DOHH2 (cell line): Measurements from ENCODE around the gene LOXL4.

Experiments used
- EZH2phosphoT487 ChIP-seq: fragments of 200-600 bp; sonication (generic); IDR thresholded peaks from 2 replicates; pipeline ENCODE4 v1.6.1; 2017; ENCODE audit warnings: borderline replicate concordance, mild to moderate bottlenecking, antibody characterized with exemption, low read length, moderate library complexity, mixed read lengths
- TF ChIP-seq, protein P1 (sequence below): fragments of 200-600 bp; sonication (generic); IDR thresholded peaks from one replicate; pipeline ENCODE4 v1.5.1; 2014; ENCODE audit warnings: antibody characterized with exemption, mild to moderate bottlenecking, low read depth, low read length; ENCODE audit not compliant: poor library complexity, severe bottlenecking

DNA sequence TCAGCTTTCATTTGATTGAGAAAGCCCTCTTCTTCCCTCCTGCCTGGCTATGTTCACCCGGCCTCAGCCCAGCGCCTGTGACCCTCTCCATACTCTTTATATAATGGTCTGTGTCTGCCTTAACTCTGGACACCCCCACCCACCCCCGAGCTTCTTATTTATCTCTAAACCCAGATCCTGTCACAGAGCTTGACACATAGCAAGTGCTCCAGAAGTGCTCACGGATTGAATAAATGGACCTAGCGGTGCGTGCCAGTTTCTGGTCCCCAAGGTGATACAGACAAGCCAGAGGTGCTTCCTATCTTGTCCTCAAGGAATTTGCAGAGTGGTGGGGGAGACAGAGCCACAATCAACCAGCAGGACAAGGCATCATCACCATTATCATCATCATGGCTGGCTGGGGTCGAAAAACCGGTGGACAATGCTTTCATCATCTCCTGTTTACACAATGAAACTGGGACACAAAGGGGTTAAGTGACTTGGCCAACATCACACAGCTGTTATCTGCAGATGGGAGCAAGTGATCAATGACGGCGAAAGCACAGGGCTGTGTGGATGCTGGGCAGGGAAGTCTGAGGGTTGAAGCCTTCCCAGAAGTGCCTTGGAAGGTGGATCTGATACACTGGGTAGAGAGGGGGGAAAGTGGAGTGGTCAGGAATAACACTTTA is 2.2 kb upstream of the LOXL4 start:
- TF ChIP-seq, protein P1, sequence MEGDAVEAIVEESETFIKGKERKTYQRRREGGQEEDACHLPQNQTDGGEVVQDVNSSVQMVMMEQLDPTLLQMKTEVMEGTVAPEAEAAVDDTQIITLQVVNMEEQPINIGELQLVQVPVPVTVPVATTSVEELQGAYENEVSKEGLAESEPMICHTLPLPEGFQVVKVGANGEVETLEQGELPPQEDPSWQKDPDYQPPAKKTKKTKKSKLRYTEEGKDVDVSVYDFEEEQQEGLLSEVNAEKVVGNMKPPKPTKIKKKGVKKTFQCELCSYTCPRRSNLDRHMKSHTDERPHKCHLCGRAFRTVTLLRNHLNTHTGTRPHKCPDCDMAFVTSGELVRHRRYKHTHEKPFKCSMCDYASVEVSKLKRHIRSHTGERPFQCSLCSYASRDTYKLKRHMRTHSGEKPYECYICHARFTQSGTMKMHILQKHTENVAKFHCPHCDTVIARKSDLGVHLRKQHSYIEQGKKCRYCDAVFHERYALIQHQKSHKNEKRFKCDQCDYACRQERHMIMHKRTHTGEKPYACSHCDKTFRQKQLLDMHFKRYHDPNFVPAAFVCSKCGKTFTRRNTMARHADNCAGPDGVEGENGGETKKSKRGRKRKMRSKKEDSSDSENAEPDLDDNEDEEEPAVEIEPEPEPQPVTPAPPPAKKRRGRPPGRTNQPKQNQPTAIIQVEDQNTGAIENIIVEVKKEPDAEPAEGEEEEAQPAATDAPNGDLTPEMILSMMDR: no peak
- TF ChIP-seq EZH2phosphoT487: no peak
